HEK293 (cell line): ENCODE measurements around the gene LRRC23.

ENCODE experiments used
- GLI2 ChIP-seq: fragments of 450-650 bp; formaldehyde crosslinking; IDR thresholded peaks from 2 replicates; pipeline ENCODE4; 2017; ENCODE audit warnings: missing biosample characterization, missing genetic modification characterization, low read depth, borderline replicate concordance
- HIC1 ChIP-seq: fragments of 450-650 bp; formaldehyde crosslinking; IDR thresholded peaks from 2 replicates; pipeline ENCODE4 v1.5.1; 2016; ENCODE audit warnings: missing biosample characterization, missing genetic modification characterization
- HOXC10 ChIP-seq: sonication (generic); formaldehyde crosslinking; IDR thresholded peaks from 2 replicates; pipeline ENCODE4 v1.8.1; 2023; ENCODE audit warnings: mild to moderate bottlenecking, missing genetic modification reagents
- KLF7 ChIP-seq: fragments of 450-650 bp; formaldehyde crosslinking; IDR thresholded peaks from 2 replicates; pipeline ENCODE4 v1.5.1; 2016; ENCODE audit warnings: missing biosample characterization, missing genetic modification characterization, borderline replicate concordance
- MZF1 ChIP-seq: fragments of 450-650 bp; formaldehyde crosslinking; IDR thresholded peaks from 2 replicates; pipeline ENCODE4 v1.5.1; 2017; ENCODE audit warnings: missing biosample characterization, missing genetic modification characterization, borderline replicate concordance
- PRDM10 ChIP-seq: fragments of 450-650 bp; formaldehyde crosslinking; IDR thresholded peaks from 2 replicates; pipeline ENCODE4 v1.5.1; 2016; ENCODE audit warnings: missing biosample characterization, missing genetic modification characterization
- PRDM2 ChIP-seq: fragments of 450-650 bp; formaldehyde crosslinking; IDR thresholded peaks from 2 replicates; pipeline ENCODE4 v1.5.1; 2016; ENCODE audit warnings: missing biosample characterization, missing genetic modification characterization, borderline replicate concordance
- SETDB1 ChIP-seq: IDR thresholded peaks from one replicate; pipeline ENCODE4 v1.6.1; 2017; ENCODE audit warnings: mild to moderate bottlenecking, low read length, moderate library complexity, mixed read lengths; ENCODE audit not compliant: insufficient read length
- SP2 ChIP-seq: fragments of 450-650 bp; formaldehyde crosslinking; IDR thresholded peaks from 2 replicates; pipeline ENCODE4 v1.5.1; 2016; ENCODE audit warnings: missing biosample characterization, missing genetic modification characterization
- TRIM28 ChIP-seq: IDR thresholded peaks from 2 replicates; pipeline ENCODE4 v1.6.1; 2011; ENCODE audit warnings: low read length, control low read depth, borderline replicate concordance
- TSHZ1 ChIP-seq: fragments of 450-650 bp; formaldehyde crosslinking; IDR thresholded peaks from 2 replicates; pipeline ENCODE4 v1.5.1; 2016; ENCODE audit warnings: missing biosample characterization, missing genetic modification characterization, borderline replicate concordance
- ZBTB44 ChIP-seq: fragments of 450-650 bp; IDR thresholded peaks from 2 replicates; pipeline ENCODE4 v1.5.1; 2018; ENCODE audit warnings: missing biosample characterization, mild to moderate bottlenecking, missing genetic modification characterization
- ZNF146 ChIP-seq: fragments of 450-650 bp; formaldehyde crosslinking; IDR thresholded peaks from 2 replicates; pipeline ENCODE4 v1.5.1; 2016; ENCODE audit warnings: missing biosample characterization, missing genetic modification characterization
- ZNF324 ChIP-seq: fragments of 450-650 bp; formaldehyde crosslinking; IDR thresholded peaks from 2 replicates; pipeline ENCODE4 v1.5.1; 2016; ENCODE audit warnings: missing biosample characterization, missing genetic modification characterization
- ZNF341 ChIP-seq: fragments of 450-650 bp; formaldehyde crosslinking; IDR thresholded peaks from 2 replicates; pipeline ENCODE4; 2016; ENCODE audit warnings: low read depth, missing biosample characterization, missing genetic modification characterization
- ZNF514 ChIP-seq: fragments of 450-650 bp; formaldehyde crosslinking; IDR thresholded peaks from 2 replicates; pipeline ENCODE4 v1.5.1; 2016; ENCODE audit warnings: missing biosample characterization, missing genetic modification characterization
- ZNF585B ChIP-seq: fragments of 450-650 bp; formaldehyde crosslinking; IDR thresholded peaks from 2 replicates; pipeline ENCODE4 v1.5.1; 2016; ENCODE audit warnings: missing biosample characterization, missing genetic modification characterization
- ZNF623 ChIP-seq: fragments of 450-650 bp; formaldehyde crosslinking; IDR thresholded peaks from 2 replicates; pipeline ENCODE4 v1.5.1; 2016; ENCODE audit warnings: missing biosample characterization, missing genetic modification characterization
- ZNF624 ChIP-seq: fragments of 450-650 bp; formaldehyde crosslinking; IDR thresholded peaks from 2 replicates; pipeline ENCODE4 v1.5.1; 2017; ENCODE audit warnings: missing biosample characterization, missing genetic modification characterization
- ZNF660 ChIP-seq: fragments of 450-650 bp; IDR thresholded peaks from 2 replicates; pipeline ENCODE4 v1.5.1; 2018; ENCODE audit warnings: missing biosample characterization, mild to moderate bottlenecking, missing genetic modification characterization
- ZNF677 ChIP-seq: fragments of 450-650 bp; IDR thresholded peaks from 2 replicates; pipeline ENCODE4 v1.5.0; 2018; ENCODE audit warnings: missing biosample characterization, mild to moderate bottlenecking, missing genetic modification characterization, moderate library complexity
- ZNF76 ChIP-seq: fragments of 450-650 bp; formaldehyde crosslinking; IDR thresholded peaks from 2 replicates; pipeline ENCODE4; 2016; ENCODE audit warnings: low read depth, missing biosample characterization, missing genetic modification characterization, borderline replicate concordance
- ZSCAN30 ChIP-seq: fragments of 450-650 bp; IDR thresholded peaks from 2 replicates; pipeline ENCODE4 v1.5.1; 2018; ENCODE audit warnings: missing biosample characterization, mild to moderate bottlenecking, missing genetic modification characterization, moderate library complexity

The LRRC23 gene

GRCh38 chr12:6927379-6928021 is 22.9 kb downstream of the LRRC23 start, which contains the start of gene ATN1 (continued):
- TF ChIP-seq ZNF677 (tag by site-specific recombination) (no peak), ZNF585B (tag by site-specific recombination) (no peak), ZNF76 (tag by site-specific recombination) (peak; percentile 74; the same call in 1 of the 2 replicates), PRDM10 (tag by site-specific recombination) (peak; percentile 69), HOXC10 (CRISPR knock-in tag) (no peak), ZBTB44 (tag by site-specific recombination) (no peak), PRDM2 (tag by site-specific recombination) (peak; percentile 94), ZNF624 (no peak), ZNF514 (tag by site-specific recombination) (no peak), ZSCAN30 (tag by site-specific recombination) (no peak), HIC1 (tag by site-specific recombination) (peak; percentile 52; the same call in 1 of the 2 replicates), ZNF146 (tag by site-specific recombination) (no peak), ZNF660 (tag by site-specific recombination) (no peak), ZNF324 (no peak; the same call in 1 of the 2 replicates), TSHZ1 (tag by site-specific recombination) (no peak; the same call in 1 of the 2 replicates), TRIM28 (no peak), SP2 (tag by site-specific recombination) (peak; percentile 72), MZF1 (no peak), KLF7 (tag by site-specific recombination) (no peak), SETDB1 (no peak), ZNF341 (tag by site-specific recombination) (no peak; the same call in 1 of the 2 replicates), GLI2 (no peak), ZNF623 (tag by site-specific recombination) (no peak)
